ENCODE data around the gene HRC. TPM values are rescaled to one million over a fixed set of nuclear protein-coding genes. Genes with fewer than 3 reads are reported as not detected.
A peak's percentile ranks its signal among the peaks of the same experiment; 100 is the strongest.

Gene HRC
- total RNA-seq, 1 donor from 2014 or later = not detected

DNA sequence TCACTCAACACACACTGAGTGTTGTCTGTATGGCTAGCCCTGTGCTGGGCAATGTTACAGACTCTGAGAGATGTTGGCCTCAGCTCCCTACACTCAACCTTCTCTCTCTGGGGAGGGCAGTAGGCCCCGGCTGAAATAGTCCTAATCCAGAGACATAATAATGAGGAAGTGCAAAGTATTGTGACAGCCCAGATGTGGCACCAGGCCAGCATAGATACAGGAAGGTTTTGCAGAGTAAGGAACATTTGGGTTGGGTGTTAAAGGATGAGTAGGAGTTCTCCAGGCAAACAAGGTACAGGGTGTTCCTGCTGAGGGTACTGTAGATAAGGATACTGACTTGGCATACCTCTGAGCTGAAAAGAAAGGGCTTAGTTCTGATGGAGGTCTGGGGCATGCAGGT lies 38.7 kb downstream of the HRC start:
- DNase-seq (ENCODE audit: low read depth in 2 of 2) = no peak

- peak in 1 of 2 donors; percentile 33 for DNase-seq (ENCODE audit: low read depth in 2 of 2)
Observed at GRCh38 chr19:49114630-49115363, 40.4 kb downstream of the HRC start.

DNA sequence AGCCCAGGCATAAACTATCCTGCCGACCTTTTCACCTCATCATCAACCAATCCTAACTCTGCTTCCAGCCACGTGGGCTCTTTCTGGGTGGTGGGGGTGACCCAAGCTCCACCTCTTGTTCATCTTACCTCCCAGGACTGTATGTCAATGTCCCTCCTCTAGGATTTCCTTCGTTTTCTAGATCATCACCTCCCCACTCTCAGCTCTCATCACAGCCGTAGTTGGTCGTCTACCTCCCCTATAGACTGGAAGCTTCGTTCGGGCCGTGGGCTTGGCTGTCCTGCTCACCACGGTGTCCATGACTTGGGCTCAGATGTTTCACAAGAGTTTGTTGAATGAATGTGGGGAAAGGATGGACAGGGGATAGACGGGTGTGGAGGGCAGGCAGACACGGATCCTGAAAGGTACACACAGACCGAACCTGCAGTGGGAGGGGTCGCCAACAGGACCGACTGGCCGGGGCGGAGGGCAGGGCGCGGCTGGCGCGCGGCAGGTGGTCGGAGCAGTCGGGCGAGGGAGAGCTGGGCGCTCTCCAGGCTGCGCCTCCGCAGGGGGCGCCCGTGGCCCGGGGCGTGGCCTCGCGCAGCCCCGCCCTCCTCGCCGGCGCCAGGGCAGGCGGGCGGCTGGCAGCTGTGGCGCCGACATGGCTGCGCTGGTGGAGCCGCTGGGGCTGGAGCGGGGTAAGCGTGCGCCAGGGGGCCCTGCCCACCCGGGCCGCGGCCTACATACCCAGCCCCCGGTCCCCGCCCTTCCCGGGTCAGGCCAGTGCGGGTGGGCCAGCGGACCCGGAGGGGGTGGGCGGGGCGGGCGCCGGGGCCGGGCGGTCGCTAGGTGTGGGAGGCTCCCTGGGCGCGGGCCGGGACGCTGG lies 41.2 kb downstream of the HRC start, which contains the start of gene LIN7B:
Gene LIN7B (plus strand): TSS at position 609 of the 868 bp plus-strand sequence. CDS start 35 bp downstream, at position 644.
- DNase-seq (ENCODE audit: low read depth in 2 of 2) = peak; percentile 28 to 75

DNA sequence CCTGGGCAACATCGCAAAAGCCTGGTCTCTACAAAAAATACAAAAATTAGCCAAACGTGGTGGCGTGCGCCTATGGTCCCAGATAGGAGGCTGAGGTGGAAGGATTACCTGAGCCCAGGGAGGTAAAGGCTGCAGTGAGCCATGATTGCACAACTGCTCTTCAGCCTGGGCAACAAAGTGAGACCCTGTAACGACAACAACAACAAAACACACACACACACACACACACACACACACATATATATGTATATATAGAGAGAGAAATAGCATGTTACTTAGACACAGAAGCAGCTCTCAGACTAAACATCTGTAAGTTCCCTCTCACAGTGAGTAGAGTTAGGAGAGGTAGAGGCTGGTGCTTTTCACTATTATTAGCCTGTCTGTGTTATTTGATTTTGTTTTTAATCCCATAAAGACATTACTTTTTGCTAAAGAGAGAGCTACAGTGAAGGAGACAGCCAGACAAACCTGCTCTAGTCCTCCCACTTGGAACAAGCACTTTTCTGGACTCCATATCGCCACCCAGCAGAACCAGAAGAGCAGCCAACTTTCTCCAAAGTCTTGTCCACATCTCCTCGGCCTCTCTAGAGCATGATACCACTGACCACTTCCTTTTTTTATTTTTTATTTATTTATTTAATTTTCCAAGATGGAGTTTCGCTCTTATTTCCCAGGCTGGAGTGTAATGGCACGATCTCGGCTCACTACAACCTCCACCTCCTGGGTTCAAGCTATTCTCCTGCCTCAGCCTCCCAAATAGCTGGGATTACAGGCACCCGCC lies 43.8 kb downstream of the HRC start:
- DNase-seq (ENCODE audit: low read depth in 2 of 2) = no peak

GRCh38 chr19:49110567-49110966 lies 44.6 kb downstream of the HRC start:
- DNase-seq (ENCODE audit: low read depth in 2 of 2) = no peak

GRCh38 chr19:49109569-49110233 lies 45.5 kb downstream of the HRC start:
- DNase-seq (ENCODE audit: low read depth in 2 of 2) = no peak

DNA sequence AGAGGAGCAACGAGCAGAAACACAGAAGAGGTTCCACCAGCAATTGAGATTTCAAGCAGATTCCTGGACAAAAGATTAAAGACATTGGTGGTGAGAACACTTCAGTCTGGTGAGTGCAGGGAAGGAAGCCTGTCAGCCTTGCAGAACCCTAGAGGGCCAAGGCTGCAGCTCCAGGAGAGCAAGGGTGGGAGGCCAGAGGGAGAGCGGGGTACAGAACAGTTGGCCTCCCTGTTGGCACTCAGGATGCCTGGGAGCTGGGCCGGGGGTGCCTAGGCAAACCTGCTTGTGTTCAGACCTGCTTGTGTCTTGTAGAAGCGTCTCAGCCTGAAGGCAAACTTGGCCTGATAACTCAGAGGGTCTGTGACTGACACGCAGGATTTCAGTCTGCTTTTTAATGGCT lies 46.1 kb downstream of the HRC start:
- DNase-seq (ENCODE audit: low read depth in 2 of 2) = no peak

DNA sequence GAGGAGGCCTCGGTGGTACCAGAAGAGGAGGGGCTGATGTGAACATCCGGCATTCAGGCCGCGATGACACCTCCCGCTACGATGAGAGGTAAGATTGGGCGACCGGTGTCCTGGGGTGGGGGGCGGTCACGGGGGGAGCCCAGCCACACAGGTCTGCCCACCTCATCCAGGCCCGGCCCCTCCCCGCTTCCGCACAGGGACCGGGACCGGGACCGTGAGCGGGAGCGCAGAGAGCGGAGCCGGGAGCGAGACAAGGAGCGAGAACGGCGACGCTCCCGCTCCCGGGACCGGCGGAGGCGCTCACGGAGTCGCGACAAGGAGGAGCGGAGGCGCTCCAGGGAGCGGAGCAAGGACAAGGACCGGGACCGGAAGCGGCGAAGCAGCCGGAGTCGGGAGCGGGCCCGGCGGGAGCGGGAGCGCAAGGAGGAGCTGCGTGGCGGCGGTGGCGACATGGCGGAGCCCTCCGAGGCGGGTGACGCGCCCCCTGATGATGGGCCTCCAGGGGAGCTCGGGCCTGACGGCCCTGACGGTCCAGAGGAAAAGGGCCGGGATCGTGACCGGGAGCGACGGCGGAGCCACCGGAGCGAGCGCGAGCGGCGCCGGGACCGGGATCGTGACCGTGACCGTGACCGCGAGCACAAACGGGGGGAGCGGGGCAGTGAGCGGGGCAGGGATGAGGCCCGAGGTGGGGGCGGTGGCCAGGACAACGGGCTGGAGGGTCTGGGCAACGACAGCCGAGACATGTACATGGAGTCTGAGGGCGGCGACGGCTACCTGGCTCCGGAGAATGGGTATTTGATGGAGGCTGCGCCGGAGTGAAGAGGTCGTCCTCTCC lies 47.4 kb downstream of the HRC start:
- DNase-seq (ENCODE audit: low read depth in 2 of 2) = no peak

DNA sequence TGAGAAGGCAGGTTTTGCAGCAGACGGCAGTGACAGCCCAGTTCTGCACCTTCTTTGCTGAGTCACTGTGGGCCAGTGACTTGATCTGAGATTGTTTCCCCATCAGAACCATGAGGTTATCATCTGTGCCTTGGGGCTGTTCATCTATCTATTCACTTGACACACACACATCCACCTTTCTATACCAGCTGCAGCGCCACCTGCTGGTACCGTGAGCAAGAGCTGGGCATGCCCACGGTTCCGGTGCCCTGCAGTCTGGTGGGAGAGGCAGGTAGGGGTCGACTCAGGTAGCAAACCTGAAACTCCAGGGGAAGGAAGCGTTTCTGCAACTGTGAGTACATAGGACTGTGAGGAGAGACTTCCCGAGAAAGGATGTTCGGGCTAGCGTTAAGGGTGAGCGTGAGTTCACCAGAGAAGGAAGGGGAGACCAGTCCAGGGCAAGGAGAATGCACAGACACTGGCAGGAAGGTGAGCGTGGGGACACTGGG lies 48.5 kb downstream of the HRC start:
- DNase-seq (ENCODE audit: low read depth in 2 of 2) = peak; percentile 51 to 60

DNA sequence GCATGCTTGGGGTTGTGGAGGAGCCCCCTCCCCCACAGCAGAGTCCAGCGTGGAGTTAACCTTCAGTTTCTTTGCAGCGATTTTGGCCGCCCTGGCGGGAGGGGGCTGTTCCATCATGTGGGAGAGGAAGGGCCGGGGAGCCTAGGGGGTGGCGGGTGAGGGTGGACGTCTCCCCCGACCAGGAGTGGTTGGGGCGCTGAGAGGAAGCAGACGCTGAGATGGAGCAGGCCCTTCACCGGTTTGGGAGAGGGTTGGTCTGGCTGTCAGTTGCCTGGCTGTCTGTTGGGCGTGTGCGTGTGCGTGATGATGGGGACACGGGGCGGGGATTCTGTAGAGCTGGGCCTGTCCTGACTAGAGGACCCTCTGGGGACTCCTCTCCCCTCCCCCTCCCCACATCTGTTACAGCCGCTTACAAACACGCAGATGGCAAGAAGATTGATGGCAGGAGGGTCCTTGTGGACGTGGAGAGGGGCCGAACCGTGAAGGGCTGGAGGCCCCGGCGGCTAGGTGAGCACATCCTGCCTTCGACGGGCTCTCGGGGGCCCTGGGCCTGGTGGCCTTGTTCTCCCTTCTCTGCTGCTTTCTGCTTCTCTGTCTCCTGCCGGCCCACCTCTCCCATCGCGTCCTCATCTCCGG lies 50.8 kb downstream of the HRC start:
- no peak for DNase-seq (ENCODE audit: low read depth in 2 of 2)

DNA sequence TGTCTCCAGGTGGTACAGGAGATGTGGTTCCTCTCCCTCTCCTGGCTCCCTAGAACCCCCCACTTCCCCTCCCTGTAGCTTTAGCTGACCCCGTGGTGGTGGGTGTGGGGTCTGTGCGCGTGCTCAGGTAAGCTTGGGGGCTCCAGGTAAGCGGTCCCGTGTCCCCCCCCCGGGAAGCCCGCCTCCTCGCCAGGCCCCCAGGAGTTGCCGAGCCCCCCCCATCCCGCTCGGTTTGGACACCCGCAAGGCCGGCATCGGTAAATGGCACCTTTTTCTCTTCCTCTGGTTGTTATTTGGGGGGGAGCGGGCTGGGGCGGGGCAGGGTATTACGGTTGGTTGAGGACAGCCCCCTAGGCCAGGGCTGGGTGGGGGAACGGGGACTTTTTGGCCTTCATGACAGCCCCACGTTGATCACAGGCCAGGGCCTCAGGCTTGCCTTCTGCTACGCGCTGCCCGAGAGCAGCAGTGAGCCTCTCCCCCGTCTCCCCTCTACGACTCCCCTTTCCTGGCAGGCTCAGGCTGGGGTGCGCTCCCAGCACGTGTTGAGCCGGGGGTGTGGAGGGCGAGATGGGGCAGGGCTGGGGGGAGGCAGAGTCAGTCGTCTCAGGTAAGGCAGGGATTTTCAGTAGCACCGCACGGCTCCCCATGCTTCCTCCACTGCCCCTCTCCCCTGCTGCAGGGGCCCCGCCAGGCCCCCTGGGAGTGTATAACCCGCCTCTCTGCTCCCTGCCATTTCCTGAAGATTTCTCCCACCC lies 51.7 kb downstream of the HRC start:
- no peak for DNase-seq (ENCODE audit: low read depth in 2 of 2)

DNA sequence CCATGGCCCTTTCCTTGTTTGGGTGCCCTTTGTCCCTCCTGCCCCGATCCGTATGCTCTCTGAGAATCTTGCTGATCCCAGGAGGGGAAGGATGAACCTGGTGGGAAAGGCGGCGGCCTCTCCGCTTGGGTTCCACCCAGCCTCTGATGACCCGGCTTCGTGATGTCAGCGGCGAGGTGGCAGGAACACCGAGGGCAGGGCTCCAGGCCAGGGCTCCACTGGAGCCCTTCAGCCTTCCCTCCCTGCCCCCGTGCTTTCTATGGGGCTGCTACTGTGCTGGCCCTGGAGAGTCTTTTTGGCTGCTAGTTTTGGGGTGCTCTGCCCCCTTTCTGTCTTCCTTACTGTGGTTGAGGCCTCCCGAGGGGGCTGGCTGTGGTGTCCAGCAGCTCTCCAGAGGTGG lies 52.9 kb downstream of the HRC start:
- DNase-seq (ENCODE audit: low read depth in 2 of 2) = no peak

Other genes starting within 250 kb of the HRC start
- 0.13 TPM in 1 of 2 replicates, not detected in the other for gene DHDH, start 221.7 kb downstream of the HRC start, total RNA-seq
- 85.0 and 95.6 TPM in 2 replicates for gene BAX, start 200.5 kb downstream of the HRC start, total RNA-seq
- 625 and 1,172 TPM in 2 replicates for gene FTL, start 190.1 kb downstream of the HRC start, total RNA-seq
- gene GYS1, start 162.1 kb downstream of the HRC start, total RNA-seq = 14.8 and 16.0 TPM in 2 replicates
- gene RUVBL2, start 161.5 kb downstream of the HRC start, total RNA-seq = 139 and 197 TPM in 2 replicates
- 0.89 TPM in 1 of 2 replicates, not detected in the other for gene LHB, start 138.3 kb downstream of the HRC start, total RNA-seq
- not detected in 2 replicates for gene CGB3, start 131.1 kb downstream of the HRC start, total RNA-seq
- not detected in 2 replicates for gene CGB2, start 123.5 kb downstream of the HRC start, total RNA-seq
- gene CGB1, start 118.5 kb downstream of the HRC start, total RNA-seq = not detected in 2 replicates
- gene CGB5, start 111.5 kb downstream of the HRC start, total RNA-seq = not detected in 2 replicates
- gene CGB8, start 106.3 kb downstream of the HRC start, total RNA-seq = not detected in 2 replicates
- gene CGB7, start 97.6 kb downstream of the HRC start, total RNA-seq = 0.13 TPM in 1 of 2 replicates, not detected in the other
- gene NTF4, start 90.6 kb downstream of the HRC start, total RNA-seq = not detected in 2 replicates
- not detected in 2 replicates for gene KCNA7, start 82.7 kb downstream of the HRC start, total RNA-seq
- 150 and 160 TPM in 2 replicates for gene SNRNP70, start 69.9 kb downstream of the HRC start, total RNA-seq
- gene LIN7B, start 41.0 kb downstream of the HRC start, total RNA-seq = 1.4 and 2.4 TPM in 2 replicates
- gene C19orf73, start 36.3 kb downstream of the HRC start, total RNA-seq = 0.13 and 0.25 TPM in 2 replicates
- 4.0 TPM in 2 replicates for gene PPFIA3, start 35.9 kb downstream of the HRC start, total RNA-seq
- 10.8 and 18.2 TPM in 2 replicates for gene TRPM4, start 2.4 kb upstream of the HRC start, total RNA-seq
- 0.26 and 0.51 TPM in 2 replicates for gene SLC6A16, start 169.8 kb upstream of the HRC start, total RNA-seq
- gene CD37, start 180.0 kb upstream of the HRC start, total RNA-seq = not detected in 2 replicates
- 57.4 and 72.2 TPM in 2 replicates for gene TEAD2, start 207.0 kb upstream of the HRC start, total RNA-seq
- 0.13 and 0.51 TPM in 2 replicates for gene DKKL1, start 208.5 kb upstream of the HRC start, total RNA-seq
- gene KASH5, start 232.9 kb upstream of the HRC start, total RNA-seq = not detected in 2 replicates

Measured in dermis microvascular lymphatic vessel endothelial cell (primary cell).